Kidney (tissue), 14 donors: ENCODE measurements around the gene UBASH3A. TPM values are rescaled to one million over a fixed set of nuclear protein-coding genes. Genes with fewer than 3 reads are reported as not detected.
A peak's percentile ranks its signal among the peaks of the same experiment; 100 is the strongest.

Experiments
- DNase-seq, 5 donors: peaks; one replicate each; pipeline ENCODE4 v3.0.0-alpha.2; 2013 to 2020
- FAIRE-seq: peaks from 2 replicates; lab custom pipeline; 2012; peaks lifted over from hg19 to GRCh38; lab: Jason Lieb, UNC
- H3K27ac ChIP-seq, 2 donors: one replicate each; pipeline ENCODE4 v1.7.0; 2013; ENCODE audit warnings: low read depth in 2 of 2, low read length in 2 of 2, inconsistent platforms in 1 of 2
- H3K27me3 ChIP-seq: one replicate; pipeline ENCODE4 v1.7.1; 2013; ENCODE audit warnings: low read length, inconsistent platforms; ENCODE audit not compliant: control insufficient read depth, insufficient read depth
- H3K36me3 ChIP-seq, 3 donors: one replicate each; pipeline versions ENCODE4 v1.7.0 to v1.7.1; 2013; ENCODE audit warnings: low read length in 3 of 3, control low read depth in 1 of 3, inconsistent platforms in 1 of 3; ENCODE audit not compliant: insufficient read depth in 3 of 3, control insufficient read depth in 2 of 3
- H3K4me1 ChIP-seq, 3 donors: one replicate each; pipeline versions ENCODE4 v1.7.0 to v1.7.1; 2013; ENCODE audit warnings: low read length in 3 of 3, inconsistent platforms in 1 of 3, low read depth in 1 of 3; ENCODE audit not compliant: control insufficient read depth in 2 of 3, insufficient read depth in 2 of 3
- H3K4me3 ChIP-seq, 3 donors: one replicate each; pipeline versions ENCODE4 v1.7.0 to v1.8.1; 2013; ENCODE audit warnings: low read length in 3 of 3, control low read depth in 1 of 3, inconsistent platforms in 1 of 3
- H3K9ac ChIP-seq, 3 donors: one replicate each; pipeline versions ENCODE4 v1.7.0 to v1.7.1; 2013; ENCODE audit warnings: low read length in 3 of 3, control low read depth in 1 of 3, inconsistent platforms in 1 of 3
- H3K9me3 ChIP-seq, 3 donors: one replicate each; pipeline versions ENCODE4 v1.7.0 to v1.7.1; 2013; ENCODE audit warnings: low read length in 3 of 3, control low read depth in 1 of 3, inconsistent platforms in 1 of 3; ENCODE audit not compliant: control insufficient read depth in 2 of 3, insufficient read depth in 1 of 3
- CTCF ChIP-seq: IDR thresholded peaks from 3 replicates; pipeline ENCODE4 v1.5.1; 2012; ENCODE audit warnings: mild to moderate bottlenecking, moderate library complexity, borderline replicate concordance; ENCODE audit not compliant: insufficient read depth; ENCODE audit errors: extremely low read depth
- intact Hi-C: fragments of 100-400 bp; cut with DNase I; formaldehyde crosslinking; loops from one replicate; pipeline ENCODE4 v1.11.1; 2022
- polyA plus RNA-seq: library from polyadenylated mRNA; stranded (reverse); fragments of 350-450 nt; fragmentation: Illumina TruSeq; extraction: RNeasy Lipid Tissue Mini Kit (QIAGEN cat#74804); gene quantifications from one replicate; pipeline ENCODE4 v1.2.3, GENCODE V29; 2014; ENCODE audit warnings: low read depth, low replicate concordance; ENCODE audit not compliant: insufficient read depth
- total RNA-seq: library from RNA; stranded (reverse); fragmentation: NEBNext Ultra II Directional; extraction: Animal tissue kit (Norgen Biotek cat#: 25700); gene quantifications from one replicate; pipeline ENCODE4 v1.2.1, GENCODE V29; 2021
- donor health status: control.
- donor health status: control.
- donor health status: control.
- donor health status: control.
- donor health status: control.
- donor health status: DM: yes; HTN: yes; CAD: no.
- donor health status: Normal renal cell carcinoma (clear cell type).

The UBASH3A gene
- total and polyA plus RNA-seq, 2 donors from 2014 or later = 2.7 TPM; not detected in 1

GRCh38 chr21:42429856-42430255, 26.2 kb downstream of the UBASH3A start:
- DNase-seq = peak in 4 of 5 donors; percentile 40 to 61 (median 60)

GRCh38 chr21:42430521-42430920, 26.8 kb downstream of the UBASH3A start:
- Histone ChIP-seq H3K36me3 (no peaks in the 10 kb centered on the region), H3K4me1 (no peaks in the 10 kb centered on the region), H3K27me3 (no peaks in the 10 kb centered on the region), H3K9me3 (peaks cover 0 to 12% (median 5%) of the 10 kb centered on the region in 3 donors), H3K9ac (no peak overlapping the region), H3K4me3 (no peak overlapping the region), H3K27ac (no peak overlapping the region)
- TF ChIP-seq CTCF = no peak
- DNase-seq (peak in 1 of 5 donors; percentile 31), FAIRE-seq (no peak)
- intact Hi-C loops = no loop called here

More at GRCh38 chr21:42429856-42430255, 26.2 kb downstream of the UBASH3A start:
- no peak for TF ChIP-seq CTCF
- Histone ChIP-seq H3K9ac (no peak overlapping the region), H3K4me3 (no peak overlapping the region), H3K27me3 (no peaks in the 10 kb centered on the region), H3K36me3 (no peaks in the 10 kb centered on the region), H3K9me3 (peaks cover 0 to 12% (median 5%) of the 10 kb centered on the region in 3 donors), H3K4me1 (no peaks in the 10 kb centered on the region), H3K27ac (no peak overlapping the region)
- intact Hi-C loops = no loop called here
- FAIRE-seq = no peak

- FAIRE-seq (no peak), DNase-seq (peak in 1 of 5 donors; percentile 35)
- Histone ChIP-seq H3K9ac (no peak overlapping the region), H3K4me1 (no peaks in the 10 kb centered on the region), H3K27me3 (no peaks in the 10 kb centered on the region), H3K36me3 (no peaks in the 10 kb centered on the region), H3K9me3 (peaks cover 0 to 12% (median 5%) of the 10 kb centered on the region in 3 donors), H3K4me3 (no peak overlapping the region), H3K27ac (no peak overlapping the region)
- TF ChIP-seq CTCF = no peak
- intact Hi-C loops = no loop called here
Observed at GRCh38 chr21:42431196-42431595, 27.5 kb downstream of the UBASH3A start.

- no peaks in the 10 kb centered on the region for H3K4me1 ChIP-seq
- H3K36me3 ChIP-seq = no peaks in the 10 kb centered on the region
- TF ChIP-seq CTCF = no peak
- no peak overlapping the region for H3K9ac ChIP-seq
- peaks cover 0 to 12% (median 5%) of the 10 kb centered on the region in 3 donors for H3K9me3 ChIP-seq
- intact Hi-C loops = no loop called here
- no peak for FAIRE-seq
- no peaks in the 10 kb centered on the region for H3K27me3 ChIP-seq
- no peak for DNase-seq
- no peak overlapping the region for H3K27ac ChIP-seq
- H3K4me3 ChIP-seq = no peak overlapping the region
Observed at GRCh38 chr21:42432695-42433094, 29.0 kb downstream of the UBASH3A start.
